Colonic mucosa (tissue), 4 donors: ENCODE results near the gene SCRT2. TPM values are rescaled to one million over a fixed set of nuclear protein-coding genes. Genes with fewer than 3 reads are reported as not detected.

Experiments
- DNase-seq: peaks from one replicate; pipeline ENCODE4 v3.0.0-alpha.2; 2020
- H3K27ac ChIP-seq: fragments of 200-600 bp; one replicate; pipeline ENCODE4 v1.8.0; 2021
- H3K27me3 ChIP-seq: fragments of 200-600 bp; one replicate; pipeline ENCODE4 v1.8.0; 2021
- H3K36me3 ChIP-seq: fragments of 200-600 bp; one replicate; pipeline ENCODE4 v1.8.0; 2021
- H3K4me1 ChIP-seq: fragments of 200-600 bp; one replicate; pipeline ENCODE4 v1.8.0; 2021; ENCODE audit warnings: mild to moderate bottlenecking
- H3K4me3 ChIP-seq: fragments of 200-600 bp; one replicate; pipeline ENCODE4 v1.8.0; 2021
- H3K9ac ChIP-seq, 2 donors: one replicate each; pipeline ENCODE4 v1.7.0; 2013; ENCODE audit warnings: control low read depth in 2 of 2, low read depth in 2 of 2, low read length in 2 of 2
- H3K9me3 ChIP-seq: fragments of 200-600 bp; one replicate; pipeline ENCODE4 v1.8.0; 2021
- intact Hi-C: fragments of 100-400 bp; cut with DNase I; formaldehyde crosslinking; loops from one replicate; pipeline ENCODE4 v1.14.1; 2022
- total RNA-seq, 2 donors: library from RNA; stranded (reverse); fragmentation: NEBNext Ultra II Directional in 1 of 2; extraction: Animal tissue kit (Norgen Biotek cat#: 25700) in 1 of 2; gene quantifications; one replicate each; pipeline ENCODE4 v1.2.1, GENCODE V29; 2021
- TF ChIP-seq, protein P1 (sequence below): fragments of 200-600 bp; IDR thresholded peaks from one replicate; pipeline ENCODE4 v1.8.0; 2022; ENCODE audit warnings: antibody characterized with exemption, mild to moderate bottlenecking
- donor health status: healthy.
- donor health status: DM: no; HTN: no; CAD: no.
- donor health status: DM: no; HTN: no; CAD: no.

SCRT2 gene
- total RNA-seq, 2 donors from 2014 or later, result not detected

DNA sequence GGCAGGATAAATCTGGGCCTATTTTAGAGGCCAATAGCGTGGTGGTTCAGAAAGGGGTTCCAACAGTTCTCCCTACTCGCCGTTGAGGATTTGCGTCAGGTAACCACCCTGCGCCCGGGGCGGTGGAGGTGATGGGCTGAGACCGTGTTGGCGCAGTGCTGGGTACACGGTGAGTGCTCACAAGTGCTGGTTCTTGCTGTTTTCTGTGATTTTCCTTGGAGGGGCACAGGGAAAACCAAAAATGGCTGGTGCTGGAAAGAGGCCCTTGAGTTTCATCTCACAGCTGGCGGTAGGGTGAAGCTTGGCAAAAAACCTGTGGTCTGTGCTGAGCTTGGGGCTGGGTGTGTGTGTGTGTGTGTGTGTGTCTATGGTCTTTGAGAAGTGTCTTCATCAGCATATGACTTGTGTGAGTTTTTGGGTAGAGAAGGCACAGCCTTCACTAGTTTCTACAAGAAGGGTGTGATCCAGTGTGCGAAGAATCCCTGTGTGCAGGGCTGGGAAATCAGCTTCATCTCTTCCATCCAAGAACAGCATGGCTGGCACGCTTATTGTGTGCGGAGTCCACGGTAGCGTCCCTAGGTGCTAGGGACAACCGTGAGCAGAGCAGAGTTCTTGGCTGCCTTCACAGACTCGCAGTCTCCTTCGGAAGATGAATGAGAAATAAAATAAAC, 35.3 kb upstream of the SCRT2 start:
- intact Hi-C loops, result no loop called here
- no peak for DNase-seq
- H3K36me3 ChIP-seq, result no peaks in the 10 kb centered on the region
- no peaks in the 10 kb centered on the region for H3K9me3 ChIP-seq
- no peaks in the 10 kb centered on the region for H3K4me1 ChIP-seq
- H3K27ac ChIP-seq, result no peak overlapping the region
- no peak overlapping the region for H3K4me3 ChIP-seq
- H3K9ac ChIP-seq, result no peak overlapping the region
- TF ChIP-seq, protein P1, sequence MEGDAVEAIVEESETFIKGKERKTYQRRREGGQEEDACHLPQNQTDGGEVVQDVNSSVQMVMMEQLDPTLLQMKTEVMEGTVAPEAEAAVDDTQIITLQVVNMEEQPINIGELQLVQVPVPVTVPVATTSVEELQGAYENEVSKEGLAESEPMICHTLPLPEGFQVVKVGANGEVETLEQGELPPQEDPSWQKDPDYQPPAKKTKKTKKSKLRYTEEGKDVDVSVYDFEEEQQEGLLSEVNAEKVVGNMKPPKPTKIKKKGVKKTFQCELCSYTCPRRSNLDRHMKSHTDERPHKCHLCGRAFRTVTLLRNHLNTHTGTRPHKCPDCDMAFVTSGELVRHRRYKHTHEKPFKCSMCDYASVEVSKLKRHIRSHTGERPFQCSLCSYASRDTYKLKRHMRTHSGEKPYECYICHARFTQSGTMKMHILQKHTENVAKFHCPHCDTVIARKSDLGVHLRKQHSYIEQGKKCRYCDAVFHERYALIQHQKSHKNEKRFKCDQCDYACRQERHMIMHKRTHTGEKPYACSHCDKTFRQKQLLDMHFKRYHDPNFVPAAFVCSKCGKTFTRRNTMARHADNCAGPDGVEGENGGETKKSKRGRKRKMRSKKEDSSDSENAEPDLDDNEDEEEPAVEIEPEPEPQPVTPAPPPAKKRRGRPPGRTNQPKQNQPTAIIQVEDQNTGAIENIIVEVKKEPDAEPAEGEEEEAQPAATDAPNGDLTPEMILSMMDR, result no peak
- H3K27me3 ChIP-seq, result peaks cover 22% of the 10 kb centered on the region

- Histone ChIP-seq H3K9me3 (no peaks in the 10 kb centered on the region), H3K4me3 (no peak overlapping the region)
- intact Hi-C loops, result no loop called here
These were observed 34.6 kb upstream of the SCRT2 start for GRCh38 chr20:709991-710779.

DNA sequence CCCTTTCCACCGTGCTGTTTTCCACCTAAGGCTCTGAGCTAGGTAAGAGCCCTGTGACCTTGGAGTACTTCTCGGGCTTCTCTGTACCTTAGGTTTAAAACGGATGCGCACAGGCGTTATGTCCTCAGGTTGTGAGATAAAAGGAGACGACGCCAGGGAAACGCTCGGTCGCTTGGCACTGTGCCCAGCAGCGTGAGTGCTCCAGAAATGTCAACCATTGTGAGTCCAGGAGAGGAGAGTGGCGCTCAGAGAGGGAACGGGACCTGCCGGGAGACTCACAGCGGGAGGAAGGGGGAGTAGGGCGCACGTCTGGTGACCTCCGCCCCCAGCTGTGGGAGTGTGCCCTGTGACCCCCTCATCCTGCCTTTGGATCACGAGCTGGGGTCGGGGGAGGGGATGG, 33.8 kb upstream of the SCRT2 start:
- DNase-seq, result peak; percentile 21
- Histone ChIP-seq H3K4me1 (no peaks in the 10 kb centered on the region), H3K9ac (no peak overlapping the region), H3K27me3 (peaks cover 22% of the 10 kb centered on the region), H3K4me3 (no peak overlapping the region), H3K9me3 (no peaks in the 10 kb centered on the region), H3K36me3 (no peaks in the 10 kb centered on the region), H3K27ac (no peak overlapping the region)
- TF ChIP-seq, protein P1, result no peak
- intact Hi-C loops, result no loop called here

More at GRCh38 chr20:709991-710779, 34.6 kb upstream of the SCRT2 start:
- TF ChIP-seq, protein P1, result no peak
- Histone ChIP-seq H3K27ac (no peak overlapping the region), H3K4me1 (no peaks in the 10 kb centered on the region), H3K27me3 (peaks cover 22% of the 10 kb centered on the region), H3K36me3 (no peaks in the 10 kb centered on the region), H3K9ac (no peak overlapping the region)
- DNase-seq, result no peak

GRCh38 chr20:708956-709355, 33.4 kb upstream of the SCRT2 start:
- H3K4me3 ChIP-seq, result no peak overlapping the region
- TF ChIP-seq, protein P1, result no peak
- peaks cover 22% of the 10 kb centered on the region for H3K27me3 ChIP-seq

GRCh38 chr20:707451-708110, 32.0 kb upstream of the SCRT2 start:
- H3K27ac ChIP-seq, result no peak overlapping the region
- TF ChIP-seq, protein P1, result no peak
- H3K4me3 ChIP-seq, result no peak overlapping the region
- H3K9me3 ChIP-seq, result no peaks in the 10 kb centered on the region
- peaks cover 22% of the 10 kb centered on the region for H3K27me3 ChIP-seq
- no peak for DNase-seq
- intact Hi-C loops, result no loop called here
- no peak overlapping the region for H3K9ac ChIP-seq
- H3K4me1 ChIP-seq, result no peaks in the 10 kb centered on the region
- no peaks in the 10 kb centered on the region for H3K36me3 ChIP-seq

More at GRCh38 chr20:708956-709355, 33.4 kb upstream of the SCRT2 start:
- no peak overlapping the region for H3K27ac ChIP-seq
- no peak overlapping the region for H3K9ac ChIP-seq
- DNase-seq, result no peak
- no peaks in the 10 kb centered on the region for H3K4me1 ChIP-seq
- no peaks in the 10 kb centered on the region for H3K36me3 ChIP-seq
- no peaks in the 10 kb centered on the region for H3K9me3 ChIP-seq
- intact Hi-C loops, result no loop called here
